GM18861 (cell line): ENCODE results near the gene THSD7A.

Source experiments
- ATAC-seq: cut with Tn5 transposase; IDR thresholded peaks from one replicate; pipeline ENCODE4 v1.9.1; 2021; ENCODE audit not compliant: unreplicated experiment

THSD7A gene

DNA sequence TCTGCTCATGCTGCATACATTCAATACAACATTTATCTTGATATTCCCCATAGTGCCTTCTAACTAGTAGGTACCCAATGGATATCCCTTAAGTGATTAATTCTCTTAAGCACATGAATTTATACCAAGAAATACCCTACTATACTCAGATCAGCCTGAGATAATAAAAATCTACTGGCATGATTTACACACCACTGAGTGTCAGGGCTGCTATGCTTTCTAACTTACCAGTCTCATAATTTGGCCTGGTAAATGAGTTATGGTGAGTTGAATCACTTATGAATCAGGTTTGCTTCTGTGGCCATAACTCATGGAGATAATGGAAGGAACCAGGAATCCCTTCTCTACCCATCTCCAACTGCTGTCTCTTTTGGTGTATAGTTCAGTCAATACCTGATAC is 122.8 kb downstream of the THSD7A start:
- ATAC-seq = no peak

DNA sequence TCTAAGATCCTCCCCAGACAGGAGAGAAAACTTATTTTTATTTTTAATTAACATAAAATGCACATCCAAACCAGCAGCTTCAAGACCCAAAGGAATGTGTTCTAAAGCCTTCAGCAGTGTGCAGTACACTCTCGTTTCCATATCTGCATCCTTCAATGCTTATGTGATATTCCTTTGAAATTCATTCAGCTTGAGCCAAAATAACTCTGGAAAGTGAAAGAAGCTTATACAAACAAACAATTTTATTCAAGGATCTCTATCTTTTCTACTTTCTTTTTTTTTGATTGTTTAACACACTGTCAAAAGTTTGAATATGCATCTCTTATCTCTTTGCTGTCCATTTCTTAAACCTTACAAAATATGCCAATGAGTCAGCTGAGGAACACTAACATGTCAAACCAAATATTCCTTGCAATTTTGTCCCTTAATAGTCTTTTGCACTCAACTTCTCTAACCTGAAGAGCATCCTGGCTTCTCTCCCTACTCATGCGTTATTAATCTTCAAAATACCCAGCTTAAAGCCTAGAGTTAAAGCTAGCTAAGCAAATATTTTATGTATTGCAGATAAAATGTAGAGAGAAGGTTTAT is 124.3 kb downstream of the THSD7A start:
- no peak for ATAC-seq

DNA sequence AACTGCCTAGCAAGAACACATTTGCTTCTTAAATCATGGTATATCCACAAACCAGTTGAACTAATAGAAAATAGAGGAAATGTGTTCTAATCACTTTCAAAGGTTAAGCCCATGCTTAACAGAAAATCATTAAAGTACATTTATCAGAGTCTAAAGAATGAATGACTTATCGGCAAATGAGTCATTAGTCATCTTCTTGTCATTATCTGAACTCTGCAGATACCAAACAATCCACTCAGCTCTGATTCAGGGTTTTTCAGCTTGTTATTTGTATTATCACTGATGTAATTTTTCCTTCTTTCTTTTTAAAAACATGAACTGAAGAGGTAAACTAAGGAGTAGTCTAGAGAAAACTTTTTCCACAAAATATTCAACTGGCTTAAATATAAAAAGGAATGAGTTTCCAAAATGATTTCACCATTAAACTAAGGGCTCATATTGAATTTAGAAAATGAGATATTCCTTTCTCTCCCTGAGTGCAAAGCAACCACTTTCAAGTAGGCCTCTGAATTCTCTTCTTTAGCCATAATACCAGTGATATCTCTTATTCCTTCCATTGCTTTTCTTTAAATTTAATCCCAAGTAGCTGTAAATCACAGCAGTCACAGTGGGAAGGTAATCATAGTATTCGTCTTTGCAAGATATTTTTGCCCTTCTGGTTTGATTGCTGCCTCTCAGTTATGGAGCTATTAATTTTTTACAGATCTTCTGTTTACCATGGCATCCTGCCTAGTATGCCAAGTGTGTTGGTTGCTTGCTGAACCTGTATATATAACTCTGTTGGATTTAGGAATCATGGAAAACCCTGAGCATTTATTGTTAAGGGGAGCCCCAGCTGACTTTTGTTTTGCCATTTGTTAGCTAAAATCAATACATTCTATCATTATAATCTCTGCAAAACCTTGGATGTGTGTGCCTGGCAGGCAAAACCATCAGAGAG is 125.1 kb downstream of the THSD7A start:
- ATAC-seq = no peak

DNA sequence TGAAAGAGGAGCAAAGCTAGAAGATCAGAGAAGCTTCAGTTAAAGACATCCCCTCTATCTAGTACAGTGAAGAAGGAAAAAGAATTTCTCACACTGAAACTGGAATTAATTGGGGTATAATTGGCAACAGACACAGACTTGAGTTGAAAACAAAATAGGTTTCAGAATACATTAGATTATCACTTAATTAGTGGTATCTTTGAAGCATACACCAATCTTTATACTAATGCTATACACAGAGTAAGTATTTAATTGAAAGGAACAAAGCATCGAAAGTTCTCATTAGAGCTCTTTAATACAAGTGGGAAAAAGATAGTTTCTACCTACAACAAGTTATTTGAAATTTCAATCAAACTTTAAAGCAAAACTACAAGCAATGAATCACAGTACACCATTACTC is 128.2 kb downstream of the THSD7A start:
- no peak for ATAC-seq

GRCh38 chr7:11702938-11703337 is 129.1 kb downstream of the THSD7A start:
- no peak for ATAC-seq

GRCh38 chr7:11701829-11702560 is 130.0 kb downstream of the THSD7A start:
- no peak for ATAC-seq

DNA sequence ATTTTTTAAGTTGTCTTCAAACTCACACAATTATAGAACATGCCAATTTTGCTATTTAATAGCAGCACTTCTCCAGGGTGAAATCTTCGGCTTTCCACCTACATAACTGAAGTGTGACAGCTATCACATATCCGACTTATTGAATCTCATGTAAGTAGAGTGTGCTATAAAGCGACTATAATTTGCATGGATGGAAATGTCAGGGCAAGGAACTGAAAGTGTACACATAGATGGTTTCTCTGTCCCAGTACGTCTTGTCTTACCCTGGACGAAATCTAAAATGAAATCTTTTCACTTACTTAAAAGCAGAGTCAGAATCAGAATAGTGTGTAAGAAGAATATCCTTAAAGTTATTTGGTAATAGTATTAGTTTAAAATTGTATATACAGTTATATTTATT is 132.3 kb downstream of the THSD7A start:
- ATAC-seq = no peak

GRCh38 chr7:11698384-11698871 is 133.6 kb downstream of the THSD7A start:
- no peak for ATAC-seq

DNA sequence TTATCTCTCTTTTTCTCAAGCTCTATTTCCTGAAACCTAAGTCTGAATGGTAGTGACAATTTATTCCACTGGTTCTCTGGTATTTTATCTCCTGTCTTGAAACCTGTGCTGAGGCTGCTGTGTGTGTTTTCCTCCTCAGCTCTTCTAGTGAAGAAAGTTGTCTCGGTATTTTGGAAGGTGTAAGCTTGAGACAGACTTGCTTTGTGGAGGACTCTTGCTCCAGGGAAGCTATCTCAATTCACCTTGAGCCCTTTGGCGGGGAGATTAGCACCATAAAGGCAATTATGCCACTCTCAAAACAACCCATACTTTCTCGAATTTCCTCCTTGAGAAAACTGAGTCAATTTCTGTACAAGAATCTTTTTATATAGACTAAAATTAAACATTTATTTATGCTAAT is 141.6 kb downstream of the THSD7A start:
- no peak for ATAC-seq

DNA sequence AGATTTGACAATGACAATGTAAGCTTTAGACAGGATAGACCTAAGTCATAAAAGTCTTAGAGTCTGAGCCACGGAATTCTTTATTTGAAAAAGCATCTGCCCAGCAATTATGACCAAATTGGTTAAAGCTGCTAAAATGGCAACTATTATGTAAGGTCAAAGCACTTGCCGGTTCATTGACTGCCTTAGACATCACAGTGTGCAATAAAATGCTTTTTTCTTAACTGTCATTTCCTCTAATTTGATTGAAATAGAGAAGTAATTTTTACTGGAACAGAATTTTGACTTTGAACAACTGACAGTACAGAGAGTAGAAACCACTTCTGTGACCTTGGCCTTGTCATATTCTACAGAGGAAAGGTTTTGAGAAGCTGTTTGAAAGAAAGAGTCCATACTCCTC is 142.9 kb downstream of the THSD7A start:
- ATAC-seq = no peak

GRCh38 chr7:11681461-11681860 is 150.5 kb downstream of the THSD7A start:
- no peak for ATAC-seq

- ATAC-seq = no peak
Measured at GRCh38 chr7:11675163-11675562, 156.8 kb downstream of the THSD7A start.

DNA sequence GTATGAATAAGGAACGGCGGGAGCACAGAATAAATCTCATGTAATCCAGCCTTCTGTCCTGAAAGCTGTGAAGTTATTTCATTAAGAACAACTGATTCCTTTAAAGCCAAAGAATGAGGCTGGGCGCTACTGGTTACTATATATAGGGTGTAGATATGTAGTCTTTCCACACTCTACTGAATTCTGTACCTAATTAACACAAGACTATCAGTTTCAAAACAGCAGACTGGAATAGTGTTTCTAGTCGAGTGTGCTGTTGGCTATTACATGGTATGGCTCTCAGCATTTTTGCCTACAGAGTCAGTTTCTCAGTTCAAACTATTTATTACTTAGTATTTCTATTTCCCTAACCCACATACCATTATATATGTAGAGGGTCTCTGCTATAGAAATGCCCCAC is 163.3 kb downstream of the THSD7A start:
- no peak for ATAC-seq

- ATAC-seq = no peak
Measured at GRCh38 chr7:11667810-11668185, 164.2 kb downstream of the THSD7A start.

DNA sequence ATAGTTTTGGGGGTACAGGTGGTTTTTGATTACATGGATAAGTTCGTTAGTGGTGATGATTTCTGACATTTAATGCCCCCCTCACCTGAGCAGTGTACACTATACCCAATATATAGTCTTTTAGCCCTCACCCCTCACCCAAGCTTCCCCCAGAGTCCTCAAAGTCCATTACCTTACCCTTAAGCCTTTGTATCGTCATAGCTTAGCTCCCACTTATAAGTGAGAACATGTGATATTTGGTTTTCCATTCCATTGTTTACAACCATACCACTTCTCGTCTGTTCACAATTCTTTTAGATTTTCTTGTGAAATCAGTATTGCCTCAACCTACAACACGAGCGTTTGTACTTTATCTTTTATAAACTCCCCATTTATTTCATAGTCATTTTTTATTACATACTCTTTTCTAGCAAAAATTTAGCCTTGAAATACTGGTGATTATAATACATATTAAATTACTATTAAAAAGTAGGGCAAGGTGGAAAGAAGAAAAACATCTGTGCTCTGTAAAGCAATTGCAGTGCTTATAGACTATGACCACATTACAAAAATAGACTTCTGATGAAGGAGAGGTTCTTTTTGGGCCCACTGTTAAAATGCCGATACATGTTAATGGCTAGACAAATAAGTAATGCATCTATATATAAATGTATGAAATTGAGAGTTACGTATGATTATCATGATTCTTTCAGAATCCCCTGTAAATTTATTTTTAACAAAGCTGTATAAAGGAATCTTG is 164.8 kb downstream of the THSD7A start:
- ATAC-seq = no peak

GRCh38 chr7:11665357-11665756 is 166.6 kb downstream of the THSD7A start:
- ATAC-seq = no peak

- no peak for ATAC-seq
Measured at GRCh38 chr7:11655642-11656041, 176.4 kb downstream of the THSD7A start.

GRCh38 chr7:11655163-11655562 is 176.8 kb downstream of the THSD7A start:
- no peak for ATAC-seq

GRCh38 chr7:11650500-11650899 is 181.5 kb downstream of the THSD7A start:
- ATAC-seq = no peak

- no peak for ATAC-seq
Measured at GRCh38 chr7:11650030-11650429, 182.0 kb downstream of the THSD7A start.

GRCh38 chr7:11648980-11649379 is 183.0 kb downstream of the THSD7A start:
- no peak for ATAC-seq
